GM23338 (cell line): ENCODE results near the gene RDH12.

Experiments used
- CREB1 ChIP-seq: fragments of 250-450 bp; sonication (Bioruptor Pico); IDR thresholded peaks from 2 replicates; pipeline ENCODE4 v1.5.0; 2020; ENCODE audit warnings: low read depth, mild to moderate bottlenecking, moderate library complexity
- CTCF ChIP-seq, 2 experiments: fragments of 200-600 bp in 1 of 2; sonication (generic) in 1 of 2; conservative IDR thresholded peaks; 2 replicates each; pipeline versions ENCODE4 v1.5.1 to v1.6.1; 2016 to 2017; ENCODE audit warnings: antibody characterized with exemption in 2 of 2, low read depth in 2 of 2, mild to moderate bottlenecking in 2 of 2, moderate library complexity in 1 of 2
- EZH2 ChIP-seq: fragments of 200-600 bp; sonication (generic); IDR thresholded peaks from one replicate; pipeline ENCODE4 v1.8.0; 2017; ENCODE audit warnings: antibody characterized with exemption, mild to moderate bottlenecking, low read depth; ENCODE audit not compliant: unreplicated experiment
- EZH2phosphoT487 ChIP-seq: fragments of 200-600 bp; sonication (generic); IDR thresholded peaks from one replicate; pipeline ENCODE4 v1.8.1; 2018; ENCODE audit warnings: antibody characterized with exemption; ENCODE audit not compliant: unreplicated experiment
- JUNB ChIP-seq: IDR thresholded peaks from one replicate; pipeline ENCODE4 v1.6.1; 2016; ENCODE audit warnings: antibody characterized with exemption; ENCODE audit not compliant: unreplicated experiment
- NANOG ChIP-seq: IDR thresholded peaks from 2 replicates; pipeline ENCODE4 v1.6.1; 2016; ENCODE audit warnings: antibody characterized with exemption, borderline replicate concordance
- POLR2AphosphoS5 ChIP-seq: IDR thresholded peaks from 2 replicates; pipeline ENCODE4 v1.6.1; 2016; ENCODE audit warnings: antibody characterized with exemption, low read depth
- REST ChIP-seq: IDR thresholded peaks from one replicate; pipeline ENCODE4 v1.6.1; 2018; ENCODE audit warnings: antibody characterized with exemption; ENCODE audit not compliant: unreplicated experiment
- STAT1 ChIP-seq: IDR thresholded peaks from one replicate; pipeline ENCODE4 v1.6.1; 2016; ENCODE audit warnings: antibody characterized with exemption; ENCODE audit not compliant: unreplicated experiment
- ZNF331 ChIP-seq: fragments of 250-450 bp; sonication (Bioruptor Pico); IDR thresholded peaks from 2 replicates; pipeline ENCODE4 v1.5.0; 2020; ENCODE audit warnings: low read depth, mild to moderate bottlenecking, moderate library complexity
- TF ChIP-seq, protein P1 (sequence below): IDR thresholded peaks from 2 replicates; pipeline ENCODE4 v1.6.1; 2016; ENCODE audit warnings: antibody characterized with exemption
- TF ChIP-seq, protein P2 (sequence below): fragments of 250-450 bp; sonication (Bioruptor Pico); IDR thresholded peaks from 2 replicates; pipeline ENCODE4 v1.5.0; 2020; ENCODE audit warnings: mild to moderate bottlenecking, moderate library complexity

DNA sequence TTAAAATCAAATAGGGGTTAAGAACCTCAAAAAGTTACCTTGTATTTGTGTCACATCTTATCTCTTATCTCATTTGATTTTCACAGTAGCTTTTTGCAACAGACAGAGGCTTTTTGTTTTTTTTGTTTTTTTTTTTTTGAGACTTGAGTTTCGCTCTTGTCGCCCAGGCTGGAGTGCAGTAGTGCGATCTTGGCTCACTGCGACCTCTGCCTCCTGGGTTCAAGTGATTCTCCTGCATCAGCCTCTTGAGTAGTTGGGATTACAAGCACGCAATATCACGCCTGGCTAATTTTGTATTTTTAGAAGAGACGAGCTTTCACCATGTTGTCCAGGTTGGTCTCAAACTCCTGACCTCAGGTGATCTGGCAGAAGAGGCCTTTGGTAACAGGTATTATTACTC lies 25.7 kb downstream of the RDH12 start:
- TF ChIP-seq NANOG: no peak
- TF ChIP-seq POLR2AphosphoS5: no peak
- TF ChIP-seq CTCF (conservative IDR thresholded peaks at IDR 0.05; ENCODE audit: low read depth in 2 of 2): no peak
- TF ChIP-seq EZH2: no peak
- TF ChIP-seq EZH2phosphoT487: no peak
- TF ChIP-seq JUNB: no peak
- TF ChIP-seq CREB1 (CRISPR knock-in tag): no peak
- TF ChIP-seq, protein P1, sequence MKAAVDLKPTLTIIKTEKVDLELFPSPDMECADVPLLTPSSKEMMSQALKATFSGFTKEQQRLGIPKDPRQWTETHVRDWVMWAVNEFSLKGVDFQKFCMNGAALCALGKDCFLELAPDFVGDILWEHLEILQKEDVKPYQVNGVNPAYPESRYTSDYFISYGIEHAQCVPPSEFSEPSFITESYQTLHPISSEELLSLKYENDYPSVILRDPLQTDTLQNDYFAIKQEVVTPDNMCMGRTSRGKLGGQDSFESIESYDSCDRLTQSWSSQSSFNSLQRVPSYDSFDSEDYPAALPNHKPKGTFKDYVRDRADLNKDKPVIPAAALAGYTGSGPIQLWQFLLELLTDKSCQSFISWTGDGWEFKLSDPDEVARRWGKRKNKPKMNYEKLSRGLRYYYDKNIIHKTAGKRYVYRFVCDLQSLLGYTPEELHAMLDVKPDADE: no peak
- TF ChIP-seq ZNF331: no peak
- no peak for TF ChIP-seq REST
- TF ChIP-seq, protein P2, sequence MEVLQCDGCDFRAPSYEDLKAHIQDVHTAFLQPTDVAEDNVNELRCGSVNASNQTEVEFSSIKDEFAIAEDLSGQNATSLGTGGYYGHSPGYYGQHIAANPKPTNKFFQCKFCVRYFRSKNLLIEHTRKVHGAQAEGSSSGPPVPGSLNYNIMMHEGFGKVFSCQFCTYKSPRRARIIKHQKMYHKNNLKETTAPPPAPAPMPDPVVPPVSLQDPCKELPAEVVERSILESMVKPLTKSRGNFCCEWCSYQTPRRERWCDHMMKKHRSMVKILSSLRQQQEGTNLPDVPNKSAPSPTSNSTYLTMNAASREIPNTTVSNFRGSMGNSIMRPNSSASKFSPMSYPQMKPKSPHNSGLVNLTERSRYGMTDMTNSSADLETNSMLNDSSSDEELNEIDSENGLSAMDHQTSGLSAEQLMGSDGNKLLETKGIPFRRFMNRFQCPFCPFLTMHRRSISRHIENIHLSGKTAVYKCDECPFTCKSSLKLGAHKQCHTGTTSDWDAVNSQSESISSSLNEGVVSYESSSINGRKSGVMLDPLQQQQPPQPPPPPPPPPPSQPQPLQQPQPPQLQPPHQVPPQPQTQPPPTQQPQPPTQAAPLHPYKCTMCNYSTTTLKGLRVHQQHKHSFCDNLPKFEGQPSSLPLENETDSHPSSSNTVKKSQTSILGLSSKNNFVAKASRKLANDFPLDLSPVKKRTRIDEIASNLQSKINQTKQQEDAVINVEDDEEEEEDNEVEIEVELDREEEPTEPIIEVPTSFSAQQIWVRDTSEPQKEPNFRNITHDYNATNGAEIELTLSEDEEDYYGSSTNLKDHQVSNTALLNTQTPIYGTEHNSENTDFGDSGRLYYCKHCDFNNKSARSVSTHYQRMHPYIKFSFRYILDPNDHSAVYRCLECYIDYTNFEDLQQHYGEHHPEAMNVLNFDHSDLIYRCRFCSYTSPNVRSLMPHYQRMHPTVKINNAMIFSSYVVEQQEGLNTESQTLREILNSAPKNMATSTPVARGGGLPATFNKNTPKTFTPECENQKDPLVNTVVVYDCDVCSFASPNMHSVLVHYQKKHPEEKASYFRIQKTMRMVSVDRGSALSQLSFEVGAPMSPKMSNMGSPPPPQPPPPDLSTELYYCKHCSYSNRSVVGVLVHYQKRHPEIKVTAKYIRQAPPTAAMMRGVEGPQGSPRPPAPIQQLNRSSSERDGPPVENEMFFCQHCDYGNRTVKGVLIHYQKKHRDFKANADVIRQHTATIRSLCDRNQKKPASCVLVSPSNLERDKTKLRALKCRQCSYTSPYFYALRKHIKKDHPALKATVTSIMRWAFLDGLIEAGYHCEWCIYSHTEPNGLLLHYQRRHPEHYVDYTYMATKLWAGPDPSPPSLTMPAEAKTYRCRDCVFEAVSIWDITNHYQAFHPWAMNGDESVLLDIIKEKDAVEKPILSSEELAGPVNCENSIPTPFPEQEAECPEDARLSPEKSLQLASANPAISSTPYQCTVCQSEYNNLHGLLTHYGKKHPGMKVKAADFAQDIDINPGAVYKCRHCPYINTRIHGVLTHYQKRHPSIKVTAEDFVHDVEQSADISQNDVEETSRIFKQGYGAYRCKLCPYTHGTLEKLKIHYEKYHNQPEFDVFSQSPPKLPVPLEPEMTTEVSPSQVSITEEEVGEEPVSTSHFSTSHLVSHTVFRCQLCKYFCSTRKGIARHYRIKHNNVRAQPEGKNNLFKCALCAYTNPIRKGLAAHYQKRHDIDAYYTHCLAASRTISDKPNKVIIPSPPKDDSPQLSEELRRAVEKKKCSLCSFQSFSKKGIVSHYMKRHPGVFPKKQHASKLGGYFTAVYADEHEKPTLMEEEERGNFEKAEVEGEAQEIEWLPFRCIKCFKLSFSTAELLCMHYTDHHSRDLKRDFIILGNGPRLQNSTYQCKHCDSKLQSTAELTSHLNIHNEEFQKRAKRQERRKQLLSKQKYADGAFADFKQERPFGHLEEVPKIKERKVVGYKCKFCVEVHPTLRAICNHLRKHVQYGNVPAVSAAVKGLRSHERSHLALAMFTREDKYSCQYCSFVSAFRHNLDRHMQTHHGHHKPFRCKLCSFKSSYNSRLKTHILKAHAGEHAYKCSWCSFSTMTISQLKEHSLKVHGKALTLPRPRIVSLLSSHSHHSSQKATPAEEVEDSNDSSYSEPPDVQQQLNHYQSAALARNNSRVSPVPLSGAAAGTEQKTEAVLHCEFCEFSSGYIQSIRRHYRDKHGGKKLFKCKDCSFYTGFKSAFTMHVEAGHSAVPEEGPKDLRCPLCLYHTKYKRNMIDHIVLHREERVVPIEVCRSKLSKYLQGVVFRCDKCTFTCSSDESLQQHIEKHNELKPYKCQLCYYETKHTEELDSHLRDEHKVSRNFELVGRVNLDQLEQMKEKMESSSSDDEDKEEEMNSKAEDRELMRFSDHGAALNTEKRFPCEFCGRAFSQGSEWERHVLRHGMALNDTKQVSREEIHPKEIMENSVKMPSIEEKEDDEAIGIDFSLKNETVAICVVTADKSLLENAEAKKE (CRISPR knock-in tag): no peak
- no peak for TF ChIP-seq STAT1
